Activated CD4-positive, alpha-beta T cell treated with anti-CD3 and anti-CD28 coated beads, Interleukin-2, Interleukin-6, amounts not matched to agents 100 ng/mL and 50 ng/mL, durations not matched to agents 16 hours and 8 hours (primary cell): ENCODE data around the gene UBTF.
A peak's percentile ranks its signal among the peaks of the same experiment; 100 is the strongest.

ENCODE experiments used
- DNase-seq: peaks from one replicate; pipeline ENCODE4 v3.0.0-alpha.2; 2020

Gene UBTF

GRCh38 chr17:44164476-44164875, 55.0 kb downstream of the UBTF start:
- DNase-seq = no peak

GRCh38 chr17:44159519-44160210, 59.8 kb downstream of the UBTF start:
- peak; percentile 59 for DNase-seq

GRCh38 chr17:44155488-44155887, 64.0 kb downstream of the UBTF start:
- DNase-seq = no peak
